Measurements from ENCODE around the gene SLC30A2.

SLC30A2 gene

GRCh38 chr1:26067432-26067911 lies 21.6 kb upstream of the SLC30A2 start, which contains the start of gene TRIM63:
Gene TRIM63 (minus strand): TSS chr1:26067630. CDS start chr1:26067494, 136 bp downstream.
- DNase-seq = no peak

DNA sequence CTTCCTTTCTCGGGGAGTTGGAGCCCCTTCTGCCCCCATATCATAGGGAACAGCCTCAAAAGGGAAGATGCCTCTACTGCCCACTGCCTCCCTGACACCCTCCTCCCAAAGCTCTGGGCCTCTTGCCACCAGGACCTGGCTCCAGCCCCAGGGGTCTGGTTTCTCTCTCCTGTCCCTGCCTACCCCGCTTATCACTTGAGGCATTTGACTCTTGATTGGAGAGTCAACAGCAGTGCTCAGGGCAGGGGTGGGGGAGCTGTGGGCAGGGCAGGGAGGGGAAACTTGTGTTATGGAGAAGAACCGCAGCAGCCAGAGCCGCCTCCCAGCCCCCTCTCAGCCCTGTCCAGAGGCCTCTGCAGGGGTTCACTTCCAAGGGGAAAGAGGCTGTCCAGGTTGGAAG lies 20.9 kb upstream of the SLC30A2 start:
- no peak for DNase-seq

GRCh38 chr1:26066160-26066559 lies 20.2 kb upstream of the SLC30A2 start:
- no peak for DNase-seq

DNA sequence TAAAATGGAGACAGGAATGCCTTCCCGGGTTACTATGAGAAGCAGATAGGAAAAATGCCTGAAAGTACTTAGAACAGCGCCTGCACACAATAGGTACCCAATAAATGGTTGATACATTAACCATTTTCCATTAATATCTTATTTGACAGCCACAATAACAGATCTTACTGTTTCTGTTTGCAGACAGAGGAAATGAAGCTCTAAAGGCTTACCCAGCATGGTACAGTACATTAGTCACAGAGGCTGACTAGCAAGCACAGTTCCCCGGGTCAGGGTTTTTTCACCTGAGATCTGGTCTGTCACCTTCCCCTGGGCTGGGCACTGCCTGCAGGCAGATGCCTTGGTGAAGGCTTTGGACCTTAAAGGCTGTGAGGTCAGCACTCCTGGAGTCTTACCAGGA lies 18.6 kb upstream of the SLC30A2 start:
- no peak for DNase-seq

DNA sequence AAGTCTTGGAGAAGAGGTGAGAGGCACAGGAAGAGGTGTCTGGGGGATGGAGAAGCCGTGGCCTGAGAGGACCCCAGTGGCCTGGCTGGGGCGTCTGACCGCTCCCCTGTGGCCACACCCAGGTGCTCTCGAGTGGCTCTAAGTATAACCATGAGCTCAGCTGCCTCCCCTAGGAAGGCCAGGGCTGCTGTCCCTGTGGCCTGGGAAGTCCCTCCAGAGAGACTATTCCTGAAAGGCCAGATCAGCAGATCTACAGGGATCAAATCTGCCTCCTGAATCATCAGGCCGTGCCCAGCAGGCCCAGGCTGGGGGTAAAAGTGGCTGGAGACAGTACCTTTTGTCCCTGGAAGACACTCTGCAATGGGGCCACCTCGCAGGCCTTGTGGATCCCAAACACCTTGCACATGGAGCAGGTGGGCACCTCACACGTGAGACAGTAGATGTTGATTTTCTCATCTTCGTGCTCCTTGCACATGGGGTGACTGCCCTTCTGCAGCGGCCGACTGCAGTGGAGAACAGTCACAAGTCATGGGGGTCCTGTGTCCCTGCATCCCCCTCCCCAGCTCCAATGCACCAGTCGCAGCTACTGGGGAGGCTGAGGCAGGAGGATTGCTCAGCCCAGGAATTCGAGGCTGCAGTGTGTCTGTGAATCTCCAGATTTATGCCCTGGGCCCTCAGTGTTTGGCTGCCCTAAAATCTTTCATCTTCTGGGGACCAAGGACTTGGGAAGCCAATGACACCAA lies 15.1 kb upstream of the SLC30A2 start:
- DNase-seq = no peak

DNA sequence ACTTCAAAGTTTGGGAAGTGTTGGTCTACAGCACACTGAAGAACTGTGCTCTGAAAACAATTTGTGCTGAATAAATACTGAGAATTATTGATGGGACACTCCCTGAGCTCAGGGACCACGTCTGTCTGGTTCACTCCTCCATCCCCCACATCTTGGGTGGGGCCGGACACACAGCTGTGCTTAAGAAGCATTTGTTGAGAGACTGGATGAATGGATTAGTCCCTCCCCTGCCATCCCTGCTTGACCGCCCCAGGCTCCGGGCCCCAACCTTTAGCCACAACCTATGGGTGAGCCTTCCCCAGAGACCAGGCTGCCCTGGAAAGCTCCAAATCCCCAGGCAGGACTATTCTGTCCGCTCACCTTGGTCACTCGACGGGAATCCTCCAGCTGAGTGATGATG lies 14.0 kb upstream of the SLC30A2 start:
- no peak for DNase-seq

DNA sequence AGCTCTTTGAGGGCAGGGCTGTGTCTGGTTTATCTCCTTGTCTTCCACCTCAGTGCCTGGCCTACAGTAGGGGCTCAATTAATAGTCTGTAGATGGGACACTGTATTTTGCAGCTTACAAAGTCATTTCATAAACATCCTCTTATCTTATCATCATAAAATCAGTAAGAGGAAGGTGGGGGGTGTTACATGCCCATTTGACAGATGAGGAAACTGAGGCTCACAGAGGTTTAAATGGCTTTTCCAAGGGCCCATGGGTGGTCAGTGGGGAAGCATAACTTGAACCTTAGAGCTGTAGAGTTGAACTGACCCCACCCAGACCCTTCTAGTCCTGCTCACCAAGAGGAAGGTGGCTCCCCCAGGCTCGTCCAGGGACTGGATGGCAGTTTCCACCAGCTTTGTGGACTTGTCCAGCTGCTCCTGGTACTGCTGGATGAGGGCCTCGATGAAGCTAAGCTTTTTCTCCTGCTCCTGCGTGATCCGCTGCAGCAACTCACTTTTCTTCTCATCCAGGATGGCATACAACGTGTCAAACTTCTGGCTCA lies 12.2 kb upstream of the SLC30A2 start:
- DNase-seq = no peak

DNA sequence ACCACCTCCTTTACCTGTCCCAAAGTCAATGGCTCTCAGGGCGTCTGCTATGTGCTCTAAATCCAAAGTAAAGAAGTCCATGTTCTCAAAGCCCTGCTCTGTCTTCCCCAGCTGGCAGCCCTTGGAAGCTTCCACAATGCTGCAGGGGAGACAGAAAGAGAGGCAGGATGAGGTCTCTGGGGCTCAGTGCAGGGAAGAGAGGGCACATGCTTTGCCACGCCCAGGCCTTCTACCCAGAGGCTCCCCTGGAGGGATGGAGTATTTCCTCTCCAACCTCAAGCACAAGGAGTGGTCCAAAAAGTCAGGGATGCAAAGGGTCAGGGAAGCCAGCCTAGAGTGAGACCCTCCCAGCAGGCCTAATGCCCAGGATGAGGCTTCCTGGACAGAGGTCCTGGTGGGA lies 11.3 kb upstream of the SLC30A2 start:
- no peak for DNase-seq

DNA sequence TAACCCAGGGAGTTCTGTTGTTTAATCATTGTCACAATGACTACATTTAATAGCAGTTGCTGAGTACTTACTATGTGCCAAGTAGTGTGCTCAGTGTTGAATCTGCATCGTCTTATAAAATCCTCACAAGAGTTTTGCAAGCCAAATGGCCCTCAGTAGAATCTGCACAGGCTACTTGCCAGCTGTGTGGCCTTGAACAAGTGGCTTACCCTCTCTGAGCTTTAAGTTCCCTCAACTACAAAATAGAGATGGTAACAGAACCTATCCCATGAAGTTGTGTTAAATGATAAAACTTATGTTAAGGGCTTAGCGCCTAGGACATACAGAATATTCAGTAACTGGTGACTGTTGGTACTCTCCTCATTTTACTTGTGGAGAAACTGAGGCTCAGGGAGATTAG lies 9.1 kb upstream of the SLC30A2 start:
- DNase-seq = no peak

- DNase-seq = no peak
These were observed 8.0 kb upstream of the SLC30A2 start for GRCh38 chr1:26053718-26054560.

DNA sequence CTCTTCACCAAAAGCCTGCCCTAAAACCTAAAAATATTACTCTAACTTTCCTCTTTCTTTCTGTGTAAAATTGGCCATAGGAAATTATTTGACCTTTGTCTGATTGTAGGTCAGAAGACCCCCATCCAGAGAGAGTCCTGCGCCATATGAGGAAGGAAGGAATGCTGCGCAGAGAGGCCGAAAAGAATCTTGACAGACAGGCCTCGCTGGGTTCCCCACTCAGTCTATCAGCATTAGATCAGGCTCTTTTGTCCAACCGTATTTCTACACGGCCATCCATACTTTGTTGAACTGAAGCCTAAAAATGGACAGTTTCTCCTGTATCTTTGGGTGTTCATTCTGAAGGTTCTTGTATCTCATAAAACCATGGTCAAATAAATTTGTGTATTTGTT lies 4.3 kb upstream of the SLC30A2 start:
- DNase-seq = no peak

DNA sequence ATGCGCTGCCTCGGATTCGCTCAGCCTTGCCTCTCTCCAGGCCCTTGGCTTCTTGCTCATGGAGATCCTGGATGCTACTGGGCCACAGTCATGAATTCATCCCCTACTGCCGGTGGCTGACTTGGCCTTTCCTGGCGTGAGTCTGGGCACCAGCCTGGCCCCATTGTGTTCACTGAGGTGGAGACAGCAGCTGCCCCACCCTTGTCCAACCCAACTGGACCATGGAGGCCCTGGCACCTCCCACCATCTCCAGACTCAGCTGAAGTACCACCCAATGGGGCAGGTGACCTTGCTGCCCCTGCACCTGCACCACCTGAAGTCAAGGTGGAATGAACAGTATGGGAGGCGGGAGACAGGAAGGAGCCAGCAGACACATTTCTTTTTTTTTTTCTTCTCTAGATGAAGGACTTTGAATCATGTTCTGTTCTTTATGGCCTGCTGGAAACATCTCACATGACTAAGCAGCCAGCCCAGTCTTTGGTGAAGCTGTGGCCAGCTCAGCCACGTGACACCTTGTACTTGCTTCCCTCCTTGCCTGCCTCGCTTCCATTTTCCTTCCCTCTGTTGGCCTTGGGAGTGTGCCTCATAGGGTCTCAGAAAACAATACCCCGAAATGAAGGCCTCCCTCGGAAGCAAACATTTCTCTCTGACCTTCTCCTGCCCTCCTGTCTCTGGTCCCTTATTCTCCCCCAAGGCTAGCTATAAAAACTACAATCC lies 3.8 kb upstream of the SLC30A2 start:
- no peak for DNase-seq

DNA sequence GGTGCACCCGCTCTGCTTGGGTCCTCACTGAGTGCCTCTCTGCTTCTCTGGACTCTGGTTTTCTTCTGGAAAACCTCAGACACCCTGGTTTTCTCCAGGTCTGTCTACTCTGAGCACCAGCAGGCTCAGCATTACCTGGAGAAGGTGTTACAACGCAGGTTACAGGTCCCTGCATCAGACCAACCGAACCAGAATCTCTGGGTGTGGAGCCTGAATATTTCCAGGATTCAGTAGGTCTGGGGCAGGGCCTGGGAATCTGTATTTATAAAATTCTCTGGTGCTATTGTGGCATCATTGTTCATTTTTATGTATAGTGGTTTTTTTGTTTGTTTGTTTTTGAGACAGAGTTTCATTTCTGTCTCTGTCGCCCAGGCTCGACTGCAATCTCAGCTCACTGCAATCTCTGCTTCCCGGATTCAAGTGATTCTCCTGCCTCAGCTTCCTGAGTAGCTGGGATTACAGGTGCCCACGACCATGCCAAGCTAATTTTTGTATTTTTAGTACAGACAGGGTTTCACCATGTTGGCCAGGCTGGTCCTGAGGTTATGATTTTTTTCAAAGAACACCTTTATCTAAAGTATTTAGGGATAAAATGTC lies 1.5 kb upstream of the SLC30A2 start:
- DNase-seq = no peak

- no peak for DNase-seq
These were observed 553 bp upstream of the SLC30A2 start for GRCh38 chr1:26046246-26047095.

GRCh38 chr1:26044971-26045721 lies 772 bp downstream of the SLC30A2 start:
- DNase-seq = no peak

DNA sequence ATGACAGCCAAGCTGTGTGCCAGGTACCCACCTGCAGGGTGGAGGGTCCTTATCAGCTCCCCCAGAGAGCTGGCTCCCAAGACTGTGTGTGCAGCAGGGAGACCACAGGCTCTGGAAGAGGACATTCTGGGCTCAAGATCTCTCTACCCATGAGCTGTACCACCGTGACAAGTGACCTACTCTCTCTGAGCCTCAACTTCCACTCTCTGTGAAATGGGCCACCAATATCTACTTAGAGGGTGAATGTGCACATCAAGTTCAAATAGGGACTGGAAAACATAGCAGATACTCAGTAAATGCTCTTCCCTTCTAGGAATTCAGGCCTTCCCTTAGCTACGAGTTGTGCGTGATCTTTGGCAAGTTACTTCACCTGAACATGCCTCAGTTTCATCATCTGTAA lies 1.5 kb downstream of the SLC30A2 start:
- no peak for DNase-seq

- no peak for DNase-seq
These were observed 2.2 kb downstream of the SLC30A2 start for GRCh38 chr1:26043765-26044164.

- no peak for DNase-seq
These were observed 3.9 kb downstream of the SLC30A2 start for GRCh38 chr1:26041978-26042377.

GRCh38 chr1:26041401-26041800 lies 4.5 kb downstream of the SLC30A2 start:
- DNase-seq = no peak

- DNase-seq = no peak
These were observed 7.0 kb downstream of the SLC30A2 start for GRCh38 chr1:26038904-26039303.

GRCh38 chr1:26038477-26038876 lies 7.4 kb downstream of the SLC30A2 start:
- DNase-seq = no peak
